GM19468 (cell line): Measurements from ENCODE around the gene LSAMP.

ENCODE experiments used
- ATAC-seq: cut with Tn5 transposase; IDR thresholded peaks from one replicate; pipeline ENCODE4 v1.9.1; 2021; ENCODE audit warnings: mild to moderate bottlenecking, moderate library complexity, moderate number of reproducible peaks; ENCODE audit not compliant: unreplicated experiment; ENCODE audit errors: extremely low read depth

Gene LSAMP

GRCh38 chr3:115930922-115931321 lies 514.4 kb downstream of the LSAMP start:
- no peak for ATAC-seq

DNA sequence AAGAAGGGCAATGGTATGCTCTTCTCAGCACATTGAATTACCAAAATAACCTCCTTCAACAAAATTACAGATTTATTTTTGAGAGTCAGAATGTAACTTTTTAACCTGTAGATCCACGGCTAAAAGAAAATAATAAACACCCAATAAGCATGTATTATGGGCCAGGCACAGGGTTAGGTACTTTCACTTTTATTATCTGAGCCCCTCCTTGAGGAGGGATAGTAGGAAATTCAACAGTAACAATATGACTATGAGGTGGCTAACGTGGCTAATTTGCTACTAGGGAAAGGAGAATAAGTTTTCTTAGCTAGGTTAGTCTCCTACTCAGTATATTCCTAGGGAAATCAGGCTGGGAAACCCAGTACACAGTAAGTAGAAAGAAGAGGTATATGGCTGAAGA lies 515.1 kb downstream of the LSAMP start:
- ATAC-seq, result no peak

DNA sequence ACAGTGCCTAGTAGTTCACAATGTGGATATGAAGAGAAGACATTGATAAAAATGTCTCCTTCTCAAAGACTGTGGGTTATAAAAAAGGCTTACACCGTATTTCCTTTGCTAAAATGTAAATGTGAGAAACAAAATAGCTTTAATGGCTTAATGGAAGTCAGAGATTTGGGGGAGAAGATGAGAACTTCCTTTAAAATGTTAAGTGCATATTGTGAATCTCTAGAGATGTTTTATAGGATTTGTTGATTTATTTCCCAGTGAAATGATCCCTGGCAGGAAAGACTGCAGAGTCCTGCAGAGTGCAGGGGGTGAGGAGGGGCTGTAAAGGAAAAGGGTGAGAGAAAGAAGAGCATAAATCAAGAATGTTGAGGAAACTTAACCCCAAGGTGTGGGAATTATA lies 516.9 kb downstream of the LSAMP start:
- ATAC-seq, result no peak

DNA sequence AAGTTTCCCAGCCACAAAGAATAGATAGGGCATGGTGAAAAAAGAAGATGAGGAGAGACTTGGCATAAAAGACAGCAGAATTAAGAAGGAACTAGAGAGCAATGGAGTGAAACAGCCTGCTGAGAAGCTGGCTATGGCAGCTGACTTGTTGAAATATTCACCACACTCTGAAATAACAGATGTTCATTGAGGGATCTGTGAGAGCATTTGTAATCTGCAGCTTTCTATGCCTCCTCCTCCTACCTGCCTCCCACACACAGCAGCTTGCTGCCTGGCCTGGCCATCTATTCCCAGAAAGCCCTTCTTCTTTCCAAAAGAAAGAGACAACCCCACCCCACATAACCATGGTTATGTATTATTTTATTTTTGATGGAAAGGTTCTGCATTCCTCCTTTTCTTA lies 518.1 kb downstream of the LSAMP start:
- no peak for ATAC-seq

DNA sequence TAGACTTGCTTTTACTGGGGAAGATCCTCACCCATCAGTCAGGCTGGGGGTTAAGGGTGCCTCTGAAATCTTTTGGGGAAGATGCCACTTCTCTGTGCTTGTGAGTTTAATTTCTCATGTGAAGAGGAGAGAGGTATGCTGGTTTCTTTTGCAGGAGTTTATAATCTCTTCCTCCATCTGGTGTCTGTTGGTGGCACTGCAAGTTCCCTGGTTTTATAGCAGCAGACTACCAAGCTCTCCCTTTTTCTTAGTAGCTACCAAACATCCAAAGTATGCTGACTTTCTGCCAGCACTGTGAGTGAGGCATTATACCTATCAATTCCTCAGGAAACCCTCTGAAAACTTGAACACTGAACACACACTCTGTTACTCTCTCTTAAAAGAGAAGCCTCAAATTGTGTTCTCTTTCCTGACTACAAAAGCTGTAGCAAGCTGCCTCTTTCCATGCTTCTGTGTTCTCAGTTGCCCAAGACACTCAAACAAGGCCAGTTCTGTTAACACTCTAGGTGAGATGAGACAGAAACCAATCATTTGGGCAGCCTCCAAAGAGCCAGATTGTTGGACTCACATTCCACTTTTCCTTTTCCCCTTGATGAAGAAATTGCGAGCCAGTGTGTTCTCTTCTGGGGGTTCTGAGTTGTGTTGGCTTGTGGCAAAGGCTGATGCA lies 522.5 kb downstream of the LSAMP start:
- ATAC-seq, result no peak

DNA sequence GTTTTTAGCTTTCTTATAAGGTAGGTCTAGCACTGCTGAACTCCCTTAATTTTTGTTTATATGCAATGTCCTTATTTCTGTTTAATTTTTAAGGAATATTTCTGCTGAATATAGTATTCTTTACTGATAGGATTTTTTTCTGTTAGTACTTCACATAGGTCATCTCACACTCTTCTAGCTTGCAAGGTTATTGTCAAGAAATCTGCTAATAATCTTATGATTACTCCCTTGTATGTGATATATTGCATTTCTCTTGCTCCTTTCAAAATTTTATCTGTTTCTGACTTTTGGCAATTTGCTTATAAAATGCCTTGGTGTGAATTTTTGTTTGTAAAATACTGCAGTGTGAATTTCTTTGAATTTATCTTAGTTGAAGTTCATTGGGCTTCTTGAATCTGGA lies 523.6 kb downstream of the LSAMP start:
- ATAC-seq, result no peak

DNA sequence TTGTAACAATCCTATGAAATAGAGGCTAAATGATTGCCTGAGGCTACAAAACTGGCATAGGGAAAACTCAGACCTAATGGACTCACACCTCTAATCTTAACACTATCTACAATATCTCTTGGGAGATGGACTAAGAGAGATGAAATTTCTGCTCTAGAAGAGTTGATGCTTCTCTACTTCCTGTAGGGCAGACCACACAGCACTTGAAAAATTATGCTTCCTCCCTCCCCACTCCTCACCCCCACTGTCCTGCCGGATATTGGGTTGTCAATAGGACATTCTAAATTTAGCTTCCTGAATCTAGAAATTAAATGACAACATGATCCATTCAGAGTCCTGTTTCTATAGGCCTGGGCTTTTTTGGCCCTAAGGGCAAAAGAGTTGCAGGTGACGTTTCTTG lies 526.4 kb downstream of the LSAMP start:
- no peak for ATAC-seq

- no peak for ATAC-seq
Observed at GRCh38 chr3:115916866-115917265, 528.4 kb downstream of the LSAMP start.

- no peak for ATAC-seq
Observed at GRCh38 chr3:115915061-115915460, 530.2 kb downstream of the LSAMP start.

GRCh38 chr3:115913069-115913686 lies 532.1 kb downstream of the LSAMP start:
- no peak for ATAC-seq

- no peak for ATAC-seq
Observed at GRCh38 chr3:115912372-115912771, 532.9 kb downstream of the LSAMP start.

- ATAC-seq, result no peak
Observed at GRCh38 chr3:115905871-115906270, 539.4 kb downstream of the LSAMP start.

DNA sequence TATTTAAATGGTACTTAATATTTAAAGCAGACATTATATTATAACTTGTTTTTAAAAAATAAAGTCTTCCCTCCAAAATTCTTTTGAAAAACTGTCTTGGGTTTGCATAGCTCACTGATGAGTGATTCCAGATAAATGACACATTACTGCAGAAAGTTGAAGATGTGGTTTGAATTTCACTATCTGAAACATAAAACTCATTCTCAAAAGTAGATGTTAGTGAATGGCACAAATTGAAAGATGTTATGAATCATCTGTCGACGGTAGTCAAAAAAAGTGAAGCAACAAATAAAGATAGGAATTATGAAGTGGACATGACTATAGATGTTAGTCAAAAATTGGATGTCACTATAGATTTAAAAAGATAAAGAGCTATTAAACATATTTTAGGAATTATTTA lies 541.4 kb downstream of the LSAMP start:
- ATAC-seq, result no peak

GRCh38 chr3:115901008-115901407 lies 544.3 kb downstream of the LSAMP start:
- ATAC-seq, result no peak

DNA sequence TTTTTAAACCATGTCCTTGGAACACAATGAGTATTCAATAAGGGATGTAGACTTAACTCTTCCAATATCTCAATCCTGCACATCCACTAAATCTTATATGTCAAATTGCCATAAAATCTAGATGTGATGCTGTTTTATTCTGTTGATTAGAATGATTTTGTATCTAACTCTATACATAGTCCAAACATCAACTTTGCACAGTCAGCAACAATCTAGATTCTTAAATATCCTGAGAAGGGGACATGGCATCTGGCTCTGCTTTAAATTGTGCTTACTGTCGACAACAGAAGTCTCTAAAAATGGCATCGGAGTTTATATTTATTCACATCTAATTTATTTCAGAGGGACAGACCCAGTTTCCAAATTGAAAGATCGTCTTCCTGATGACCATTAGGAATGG lies 545.8 kb downstream of the LSAMP start:
- no peak for ATAC-seq

- ATAC-seq, result no peak
Observed at GRCh38 chr3:115898656-115899410, 546.5 kb downstream of the LSAMP start.

DNA sequence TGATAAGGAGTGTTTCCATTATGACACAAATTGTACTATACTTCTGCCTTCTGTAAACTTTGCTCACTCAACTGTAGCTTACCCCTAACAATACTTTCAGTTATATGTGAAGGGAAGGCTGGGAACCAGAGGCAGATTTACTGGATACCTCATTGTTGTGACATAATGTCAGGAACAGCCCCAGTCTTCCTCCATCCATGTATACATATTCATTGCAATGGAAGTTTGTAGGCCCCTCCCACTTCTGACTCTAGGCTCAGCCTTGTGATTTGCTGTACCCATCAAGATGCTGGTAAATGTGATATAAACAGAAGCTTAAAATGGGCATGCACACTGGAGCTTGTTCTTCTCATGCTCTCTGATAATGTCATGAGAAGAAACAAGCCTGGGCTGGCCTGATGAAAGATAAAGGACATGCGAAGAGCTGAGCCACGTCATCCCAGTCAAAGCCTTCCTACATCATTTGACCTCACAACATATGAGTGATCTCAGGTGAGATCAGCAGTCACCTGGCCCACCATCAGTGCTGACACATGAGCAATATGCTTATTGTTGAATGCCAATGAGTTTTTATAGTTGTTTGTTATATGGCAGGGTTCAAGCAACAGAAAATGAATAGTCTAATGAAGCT lies 554.2 kb downstream of the LSAMP start:
- ATAC-seq, result no peak

DNA sequence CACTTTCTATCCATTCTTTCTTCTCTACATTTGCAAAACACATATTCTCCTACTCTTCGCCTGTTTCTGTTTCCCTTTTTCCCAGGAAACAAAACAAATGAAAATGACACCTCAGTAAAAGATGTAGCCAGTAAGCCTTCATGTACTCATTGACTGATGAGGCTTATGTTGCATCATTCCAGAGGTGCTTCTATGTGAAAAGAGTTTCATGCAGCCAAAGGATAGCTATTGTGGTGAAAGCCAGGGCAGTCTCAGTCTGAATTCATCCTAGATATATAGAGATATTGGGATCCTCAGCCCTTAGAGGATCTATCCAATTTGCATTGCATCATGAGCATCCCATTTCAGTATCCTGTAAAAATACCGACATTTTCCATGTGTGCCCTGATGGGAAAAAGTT lies 554.7 kb downstream of the LSAMP start:
- no peak for ATAC-seq

DNA sequence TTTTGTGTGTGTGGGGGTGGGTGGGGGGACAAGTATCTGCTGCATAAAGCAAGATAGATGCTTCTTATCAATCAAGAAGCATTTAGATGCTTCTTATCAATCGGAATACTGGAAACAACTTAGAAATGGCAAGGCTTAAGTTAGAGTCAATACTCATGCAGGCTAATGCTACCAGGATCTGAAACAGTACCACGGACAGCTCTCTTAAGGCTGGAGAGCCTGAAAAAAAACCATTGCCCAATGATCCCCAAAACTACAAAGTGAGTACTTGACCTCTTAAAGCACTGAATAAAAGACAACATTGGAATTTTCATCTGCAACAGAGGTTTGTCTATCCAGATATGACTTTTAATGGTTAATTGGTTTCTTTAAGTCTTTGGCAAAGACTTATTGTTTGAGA lies 559.7 kb downstream of the LSAMP start:
- ATAC-seq, result no peak

- no peak for ATAC-seq
Observed at GRCh38 chr3:115877615-115877899, 567.7 kb downstream of the LSAMP start.

- no peak for ATAC-seq
Observed at GRCh38 chr3:115876876-115877614, 568.2 kb downstream of the LSAMP start.
